Transverse colon (tissue), 3 donors: ENCODE results near the gene NTMT1.

Source experiments
- POLR2A ChIP-seq: fragments of 450-650 bp; IDR thresholded peaks from one replicate; pipeline ENCODE4 v1.6.1; 2016; ENCODE audit warnings: antibody characterized with exemption, mild to moderate bottlenecking, moderate library complexity
- TF ChIP-seq, protein P1 (sequence below), 5 experiments: fragments of 200-600 bp in 3 of 5; fragments of 450-650 bp in 2 of 5; sonication (generic) in 3 of 5; IDR thresholded peaks; 1 replicate in 2 of 5; 2 replicates in 3 of 5; pipeline ENCODE4 v1.5.1; 2016 to 2017; ENCODE audit warnings: antibody characterized with exemption in 5 of 5, inconsistent platforms in 3 of 5, mild to moderate bottlenecking in 2 of 5, moderate library complexity in 1 of 5

DNA sequence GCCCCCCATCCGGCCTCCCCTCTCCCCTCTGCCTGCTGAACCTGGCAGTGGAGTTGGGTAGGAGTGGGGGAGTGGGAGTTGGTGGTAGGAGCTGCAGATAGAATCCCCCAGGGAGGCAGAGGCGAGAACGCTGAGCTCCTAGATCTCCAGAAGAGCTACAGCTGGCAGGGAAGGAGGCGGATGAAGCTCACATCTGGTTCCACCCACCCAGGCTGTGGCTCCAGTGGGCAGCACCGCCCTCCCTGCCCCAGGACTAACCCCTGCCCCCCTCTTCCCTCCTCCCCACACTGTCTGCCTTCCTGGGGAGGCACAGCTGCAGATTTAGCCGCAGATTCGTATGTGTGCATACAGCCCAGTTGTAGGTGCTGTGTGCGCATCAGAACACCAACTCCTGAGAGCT, 39.3 kb upstream of the NTMT1 start:
- no peak for TF ChIP-seq POLR2A
- TF ChIP-seq, protein P1, sequence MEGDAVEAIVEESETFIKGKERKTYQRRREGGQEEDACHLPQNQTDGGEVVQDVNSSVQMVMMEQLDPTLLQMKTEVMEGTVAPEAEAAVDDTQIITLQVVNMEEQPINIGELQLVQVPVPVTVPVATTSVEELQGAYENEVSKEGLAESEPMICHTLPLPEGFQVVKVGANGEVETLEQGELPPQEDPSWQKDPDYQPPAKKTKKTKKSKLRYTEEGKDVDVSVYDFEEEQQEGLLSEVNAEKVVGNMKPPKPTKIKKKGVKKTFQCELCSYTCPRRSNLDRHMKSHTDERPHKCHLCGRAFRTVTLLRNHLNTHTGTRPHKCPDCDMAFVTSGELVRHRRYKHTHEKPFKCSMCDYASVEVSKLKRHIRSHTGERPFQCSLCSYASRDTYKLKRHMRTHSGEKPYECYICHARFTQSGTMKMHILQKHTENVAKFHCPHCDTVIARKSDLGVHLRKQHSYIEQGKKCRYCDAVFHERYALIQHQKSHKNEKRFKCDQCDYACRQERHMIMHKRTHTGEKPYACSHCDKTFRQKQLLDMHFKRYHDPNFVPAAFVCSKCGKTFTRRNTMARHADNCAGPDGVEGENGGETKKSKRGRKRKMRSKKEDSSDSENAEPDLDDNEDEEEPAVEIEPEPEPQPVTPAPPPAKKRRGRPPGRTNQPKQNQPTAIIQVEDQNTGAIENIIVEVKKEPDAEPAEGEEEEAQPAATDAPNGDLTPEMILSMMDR (IDR thresholded peaks at IDR 0.05), result no peak
